ENCODE results near the gene AKR1D1. TPM values are rescaled to one million over a fixed set of nuclear protein-coding genes. Genes with fewer than 3 reads are reported as not detected.

AKR1D1 gene
- total and polyA plus RNA-seq, 2 of the 13 experiments (the other 11 are each of a cell fraction or from before 2014, with no cell fraction given) = 6.9 to 37.0 TPM

- TF ChIP-seq FOXP4 (CRISPR knock-in tag; IDR thresholded peaks at IDR 0.05) = 0 out of 2 replicates have a peak, but pooled peaks have one; percentile 22
- TF ChIP-seq, protein P1, sequence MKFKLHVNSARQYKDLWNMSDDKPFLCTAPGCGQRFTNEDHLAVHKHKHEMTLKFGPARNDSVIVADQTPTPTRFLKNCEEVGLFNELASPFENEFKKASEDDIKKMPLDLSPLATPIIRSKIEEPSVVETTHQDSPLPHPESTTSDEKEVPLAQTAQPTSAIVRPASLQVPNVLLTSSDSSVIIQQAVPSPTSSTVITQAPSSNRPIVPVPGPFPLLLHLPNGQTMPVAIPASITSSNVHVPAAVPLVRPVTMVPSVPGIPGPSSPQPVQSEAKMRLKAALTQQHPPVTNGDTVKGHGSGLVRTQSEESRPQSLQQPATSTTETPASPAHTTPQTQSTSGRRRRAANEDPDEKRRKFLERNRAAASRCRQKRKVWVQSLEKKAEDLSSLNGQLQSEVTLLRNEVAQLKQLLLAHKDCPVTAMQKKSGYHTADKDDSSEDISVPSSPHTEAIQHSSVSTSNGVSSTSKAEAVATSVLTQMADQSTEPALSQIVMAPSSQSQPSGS (CRISPR knock-in tag; IDR thresholded peaks at IDR 0.05) = no peak
- TF ChIP-seq, protein P2, sequence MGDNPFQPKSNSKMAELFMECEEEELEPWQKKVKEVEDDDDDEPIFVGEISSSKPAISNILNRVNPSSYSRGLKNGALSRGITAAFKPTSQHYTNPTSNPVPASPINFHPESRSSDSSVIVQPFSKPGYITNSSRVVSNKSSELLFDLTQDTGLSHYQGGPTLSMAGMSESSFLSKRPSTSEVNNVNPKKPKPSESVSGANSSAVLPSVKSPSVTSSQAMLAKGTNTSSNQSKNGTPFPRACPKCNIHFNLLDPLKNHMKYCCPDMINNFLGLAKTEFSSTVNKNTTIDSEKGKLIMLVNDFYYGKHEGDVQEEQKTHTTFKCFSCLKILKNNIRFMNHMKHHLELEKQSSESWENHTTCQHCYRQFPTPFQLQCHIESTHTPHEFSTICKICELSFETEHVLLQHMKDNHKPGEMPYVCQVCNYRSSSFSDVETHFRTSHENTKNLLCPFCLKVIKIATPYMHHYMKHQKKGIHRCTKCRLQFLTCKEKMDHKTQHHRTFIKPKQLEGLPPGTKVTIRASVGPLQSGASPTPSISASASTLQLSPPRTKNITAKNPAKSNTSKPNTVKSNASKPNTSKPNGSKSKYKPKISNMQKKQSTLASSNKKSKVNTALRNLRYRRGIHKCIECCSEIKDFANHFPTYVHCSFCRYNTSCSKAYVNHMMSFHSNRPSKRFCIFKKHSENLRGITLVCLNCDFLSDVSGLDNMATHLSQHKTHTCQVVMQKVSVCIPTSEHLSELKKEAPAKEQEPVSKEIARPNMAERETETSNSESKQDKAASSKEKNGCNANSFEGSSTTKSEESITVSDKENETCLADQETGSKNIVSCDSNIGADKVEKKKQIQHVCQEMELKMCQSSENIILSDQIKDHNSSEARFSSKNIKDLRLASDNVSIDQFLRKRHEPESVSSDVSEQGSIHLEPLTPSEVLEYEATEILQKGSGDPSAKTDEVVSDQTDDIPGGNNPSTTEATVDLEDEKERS (CRISPR knock-in tag; IDR thresholded peaks at IDR 0.05) = no peak
- no peak for TF ChIP-seq ASH2L (IDR thresholded peaks at IDR 0.05; ENCODE audit: insufficient read length, low read depth, low read length)
- TF ChIP-seq, protein P3, sequence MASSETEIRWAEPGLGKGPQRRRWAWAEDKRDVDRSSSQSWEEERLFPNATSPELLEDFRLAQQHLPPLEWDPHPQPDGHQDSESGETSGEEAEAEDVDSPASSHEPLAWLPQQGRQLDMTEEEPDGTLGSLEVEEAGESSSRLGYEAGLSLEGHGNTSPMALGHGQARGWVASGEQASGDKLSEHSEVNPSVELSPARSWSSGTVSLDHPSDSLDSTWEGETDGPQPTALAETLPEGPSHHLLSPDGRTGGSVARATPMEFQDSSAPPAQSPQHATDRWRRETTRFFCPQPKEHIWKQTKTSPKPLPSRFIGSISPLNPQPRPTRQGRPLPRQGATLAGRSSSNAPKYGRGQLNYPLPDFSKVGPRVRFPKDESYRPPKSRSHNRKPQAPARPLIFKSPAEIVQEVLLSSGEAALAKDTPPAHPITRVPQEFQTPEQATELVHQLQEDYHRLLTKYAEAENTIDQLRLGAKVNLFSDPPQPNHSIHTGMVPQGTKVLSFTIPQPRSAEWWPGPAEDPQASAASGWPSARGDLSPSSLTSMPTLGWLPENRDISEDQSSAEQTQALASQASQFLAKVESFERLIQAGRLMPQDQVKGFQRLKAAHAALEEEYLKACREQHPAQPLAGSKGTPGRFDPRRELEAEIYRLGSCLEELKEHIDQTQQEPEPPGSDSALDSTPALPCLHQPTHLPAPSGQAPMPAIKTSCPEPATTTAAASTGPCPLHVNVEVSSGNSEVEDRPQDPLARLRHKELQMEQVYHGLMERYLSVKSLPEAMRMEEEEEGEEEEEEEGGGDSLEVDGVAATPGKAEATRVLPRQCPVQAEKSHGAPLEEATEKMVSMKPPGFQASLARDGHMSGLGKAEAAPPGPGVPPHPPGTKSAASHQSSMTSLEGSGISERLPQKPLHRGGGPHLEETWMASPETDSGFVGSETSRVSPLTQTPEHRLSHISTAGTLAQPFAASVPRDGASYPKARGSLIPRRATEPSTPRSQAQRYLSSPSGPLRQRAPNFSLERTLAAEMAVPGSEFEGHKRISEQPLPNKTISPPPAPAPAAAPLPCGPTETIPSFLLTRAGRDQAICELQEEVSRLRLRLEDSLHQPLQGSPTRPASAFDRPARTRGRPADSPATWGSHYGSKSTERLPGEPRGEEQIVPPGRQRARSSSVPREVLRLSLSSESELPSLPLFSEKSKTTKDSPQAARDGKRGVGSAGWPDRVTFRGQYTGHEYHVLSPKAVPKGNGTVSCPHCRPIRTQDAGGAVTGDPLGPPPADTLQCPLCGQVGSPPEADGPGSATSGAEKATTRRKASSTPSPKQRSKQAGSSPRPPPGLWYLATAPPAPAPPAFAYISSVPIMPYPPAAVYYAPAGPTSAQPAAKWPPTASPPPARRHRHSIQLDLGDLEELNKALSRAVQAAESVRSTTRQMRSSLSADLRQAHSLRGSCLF (CRISPR knock-in tag; IDR thresholded peaks at IDR 0.05; ENCODE audit: borderline replicate concordance) = no peak
- no peak for TF ChIP-seq ETV6 (CRISPR knock-in tag; conservative IDR thresholded peaks at IDR 0.05)
- no peak for TF ChIP-seq GABPB1 (CRISPR knock-in tag; IDR thresholded peaks at IDR 0.05)
- TF ChIP-seq, protein P4, sequence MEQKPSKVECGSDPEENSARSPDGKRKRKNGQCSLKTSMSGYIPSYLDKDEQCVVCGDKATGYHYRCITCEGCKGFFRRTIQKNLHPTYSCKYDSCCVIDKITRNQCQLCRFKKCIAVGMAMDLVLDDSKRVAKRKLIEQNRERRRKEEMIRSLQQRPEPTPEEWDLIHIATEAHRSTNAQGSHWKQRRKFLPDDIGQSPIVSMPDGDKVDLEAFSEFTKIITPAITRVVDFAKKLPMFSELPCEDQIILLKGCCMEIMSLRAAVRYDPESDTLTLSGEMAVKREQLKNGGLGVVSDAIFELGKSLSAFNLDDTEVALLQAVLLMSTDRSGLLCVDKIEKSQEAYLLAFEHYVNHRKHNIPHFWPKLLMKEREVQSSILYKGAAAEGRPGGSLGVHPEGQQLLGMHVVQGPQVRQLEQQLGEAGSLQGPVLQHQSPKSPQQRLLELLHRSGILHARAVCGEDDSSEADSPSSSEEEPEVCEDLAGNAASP (CRISPR knock-in tag; IDR thresholded peaks at IDR 0.05; ENCODE audit: borderline replicate concordance) = no peak
- TF ChIP-seq FOXA3 (CRISPR knock-in tag; IDR thresholded peaks at IDR 0.05) = peak; percentile 53; the same call in 1 of the 2 replicates
- TF ChIP-seq HNF1B (CRISPR knock-in tag; IDR thresholded peaks at IDR 0.05) = no peak
- TF ChIP-seq, protein P5, sequence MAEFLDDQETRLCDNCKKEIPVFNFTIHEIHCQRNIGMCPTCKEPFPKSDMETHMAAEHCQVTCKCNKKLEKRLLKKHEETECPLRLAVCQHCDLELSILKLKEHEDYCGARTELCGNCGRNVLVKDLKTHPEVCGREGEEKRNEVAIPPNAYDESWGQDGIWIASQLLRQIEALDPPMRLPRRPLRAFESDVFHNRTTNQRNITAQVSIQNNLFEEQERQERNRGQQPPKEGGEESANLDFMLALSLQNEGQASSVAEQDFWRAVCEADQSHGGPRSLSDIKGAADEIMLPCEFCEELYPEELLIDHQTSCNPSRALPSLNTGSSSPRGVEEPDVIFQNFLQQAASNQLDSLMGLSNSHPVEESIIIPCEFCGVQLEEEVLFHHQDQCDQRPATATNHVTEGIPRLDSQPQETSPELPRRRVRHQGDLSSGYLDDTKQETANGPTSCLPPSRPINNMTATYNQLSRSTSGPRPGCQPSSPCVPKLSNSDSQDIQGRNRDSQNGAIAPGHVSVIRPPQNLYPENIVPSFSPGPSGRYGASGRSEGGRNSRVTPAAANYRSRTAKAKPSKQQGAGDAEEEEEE (CRISPR knock-in tag; IDR thresholded peaks at IDR 0.05; ENCODE audit: borderline replicate concordance) = no peak
- no peak for TF ChIP-seq TOE1 (CRISPR knock-in tag; IDR thresholded peaks at IDR 0.05)
These were observed 31.4 kb upstream of the AKR1D1 start (continued) for GRCh38 chr7:138044897-138045296.

All from HepG2 (cell line).